ENCODE measurements around the gene MYO19.

The MYO19 gene

DNA sequence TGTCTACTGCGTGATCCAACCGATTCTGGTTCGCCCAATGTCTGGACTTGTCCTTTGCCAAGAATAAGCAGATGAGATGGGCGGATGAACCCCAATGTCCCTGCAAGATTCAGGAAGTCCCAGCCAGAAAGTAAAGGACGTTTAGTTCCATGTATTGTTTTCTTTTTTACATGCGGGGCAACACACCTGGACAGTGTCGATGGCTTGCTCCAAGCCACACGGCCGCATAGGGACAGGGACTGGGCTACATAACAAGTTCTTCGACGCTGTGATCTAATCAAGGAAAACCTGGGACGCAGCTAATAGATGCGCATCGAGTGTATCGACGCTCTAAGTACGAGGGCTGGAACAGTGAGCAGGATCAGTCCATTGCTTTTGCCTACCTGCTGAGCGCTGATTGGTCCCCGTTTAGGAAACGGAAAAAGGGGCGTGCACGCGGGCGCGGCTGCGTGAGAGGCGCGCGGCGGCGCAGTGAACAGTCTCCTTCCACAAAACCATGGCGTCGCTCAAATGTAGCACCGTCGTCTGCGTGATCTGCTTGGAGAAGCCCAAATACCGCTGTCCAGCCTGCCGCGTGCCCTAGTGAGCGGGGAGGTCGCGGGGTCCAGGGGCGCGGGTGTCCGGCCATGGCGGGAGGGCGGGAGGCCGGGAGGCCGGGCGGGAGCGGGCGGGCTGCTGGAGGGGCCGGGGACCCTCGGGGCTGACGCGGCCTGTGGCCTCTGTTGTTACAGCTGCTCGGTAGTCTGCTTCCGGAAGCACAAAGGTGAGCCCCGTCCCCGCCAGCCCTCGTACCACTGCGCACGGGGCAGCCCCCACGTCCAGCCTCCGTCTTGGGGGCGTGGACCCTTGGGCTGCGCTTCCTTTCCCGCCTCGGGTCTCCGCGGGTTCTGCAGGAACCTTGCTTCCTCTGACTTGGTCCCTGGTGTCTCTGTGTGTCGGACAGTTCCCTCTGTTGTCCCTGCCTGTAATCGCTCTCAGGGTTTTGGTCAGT, 48.2 kb downstream of the MYO19 start, which contains the start of gene ZNHIT3 (continued):
- TF ChIP-seq ZNF324 (tag by site-specific recombination; IDR thresholded peaks at IDR 0.05) (peak; percentile 83; the same call in 1 of the 2 replicates), CTCF (tag by site-specific recombination; IDR thresholded peaks at IDR 0.05) (no peak), ZNF513 (tag by site-specific recombination; IDR thresholded peaks at IDR 0.05) (no peak), ZNF473 (tag by site-specific recombination; IDR thresholded peaks at IDR 0.05) (no peak), IKZF3 (tag by site-specific recombination; IDR thresholded peaks at IDR 0.05) (peak; percentile 66), ZBTB44 (tag by site-specific recombination; IDR thresholded peaks at IDR 0.05) (no peak), ZNF221 (tag by site-specific recombination; IDR thresholded peaks at IDR 0.05; ENCODE audit: borderline replicate concordance) (no peak), ZNF423 (tag by site-specific recombination; IDR thresholded peaks at IDR 0.05) (no peak), ZNF2 (tag by site-specific recombination; IDR thresholded peaks at IDR 0.05) (peak; percentile 67), SP3 (tag by site-specific recombination; IDR thresholded peaks at IDR 0.05) (peak; percentile 87), ZNF510 (tag by site-specific recombination; IDR thresholded peaks at IDR 0.05; ENCODE audit: insufficient replicate concordance) (no peak), ZNF488 (tag by site-specific recombination; IDR thresholded peaks at IDR 0.05) (no peak), ZNF530 (tag by site-specific recombination; IDR thresholded peaks at IDR 0.05; ENCODE audit: low read depth) (no peak), HOXC10 (CRISPR knock-in tag; IDR thresholded peaks at IDR 0.05) (no peak), KLF10 (tag by site-specific recombination; IDR thresholded peaks at IDR 0.05) (peak; percentile 86), KLF7 (tag by site-specific recombination; IDR thresholded peaks at IDR 0.05; ENCODE audit: borderline replicate concordance) (no peak; the same call in 1 of the 2 replicates), ZNF366 (tag by site-specific recombination; conservative IDR thresholded peaks at IDR 0.05) (peak; percentile 71; the same call in 1 of the 2 replicates), ZNF560 (tag by site-specific recombination; IDR thresholded peaks at IDR 0.05; ENCODE audit: borderline replicate concordance) (no peak)
- TF ChIP-seq, protein P1, sequence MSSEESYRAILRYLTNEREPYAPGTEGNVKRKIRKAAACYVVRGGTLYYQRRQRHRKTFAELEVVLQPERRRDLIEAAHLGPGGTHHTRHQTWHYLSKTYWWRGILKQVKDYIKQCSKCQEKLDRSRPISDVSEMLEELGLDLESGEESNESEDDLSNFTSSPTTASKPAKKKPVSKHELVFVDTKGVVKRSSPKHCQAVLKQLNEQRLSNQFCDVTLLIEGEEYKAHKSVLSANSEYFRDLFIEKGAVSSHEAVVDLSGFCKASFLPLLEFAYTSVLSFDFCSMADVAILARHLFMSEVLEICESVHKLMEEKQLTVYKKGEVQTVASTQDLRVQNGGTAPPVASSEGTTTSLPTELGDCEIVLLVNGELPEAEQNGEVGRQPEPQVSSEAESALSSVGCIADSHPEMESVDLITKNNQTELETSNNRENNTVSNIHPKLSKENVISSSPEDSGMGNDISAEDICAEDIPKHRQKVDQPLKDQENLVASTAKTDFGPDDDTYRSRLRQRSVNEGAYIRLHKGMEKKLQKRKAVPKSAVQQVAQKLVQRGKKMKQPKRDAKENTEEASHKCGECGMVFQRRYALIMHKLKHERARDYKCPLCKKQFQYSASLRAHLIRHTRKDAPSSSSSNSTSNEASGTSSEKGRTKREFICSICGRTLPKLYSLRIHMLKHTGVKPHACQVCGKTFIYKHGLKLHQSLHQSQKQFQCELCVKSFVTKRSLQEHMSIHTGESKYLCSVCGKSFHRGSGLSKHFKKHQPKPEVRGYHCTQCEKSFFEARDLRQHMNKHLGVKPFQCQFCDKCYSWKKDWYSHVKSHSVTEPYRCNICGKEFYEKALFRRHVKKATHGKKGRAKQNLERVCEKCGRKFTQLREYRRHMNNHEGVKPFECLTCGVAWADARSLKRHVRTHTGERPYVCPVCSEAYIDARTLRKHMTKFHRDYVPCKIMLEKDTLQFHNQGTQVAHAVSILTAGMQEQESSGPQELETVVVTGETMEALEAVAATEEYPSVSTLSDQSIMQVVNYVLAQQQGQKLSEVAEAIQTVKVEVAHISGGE (tag by site-specific recombination; conservative IDR thresholded peaks at IDR 0.05; ENCODE audit: low read depth): 0 out of 2 replicates have a peak, but pooled peaks have one; percentile 30
- TF ChIP-seq, protein P2, sequence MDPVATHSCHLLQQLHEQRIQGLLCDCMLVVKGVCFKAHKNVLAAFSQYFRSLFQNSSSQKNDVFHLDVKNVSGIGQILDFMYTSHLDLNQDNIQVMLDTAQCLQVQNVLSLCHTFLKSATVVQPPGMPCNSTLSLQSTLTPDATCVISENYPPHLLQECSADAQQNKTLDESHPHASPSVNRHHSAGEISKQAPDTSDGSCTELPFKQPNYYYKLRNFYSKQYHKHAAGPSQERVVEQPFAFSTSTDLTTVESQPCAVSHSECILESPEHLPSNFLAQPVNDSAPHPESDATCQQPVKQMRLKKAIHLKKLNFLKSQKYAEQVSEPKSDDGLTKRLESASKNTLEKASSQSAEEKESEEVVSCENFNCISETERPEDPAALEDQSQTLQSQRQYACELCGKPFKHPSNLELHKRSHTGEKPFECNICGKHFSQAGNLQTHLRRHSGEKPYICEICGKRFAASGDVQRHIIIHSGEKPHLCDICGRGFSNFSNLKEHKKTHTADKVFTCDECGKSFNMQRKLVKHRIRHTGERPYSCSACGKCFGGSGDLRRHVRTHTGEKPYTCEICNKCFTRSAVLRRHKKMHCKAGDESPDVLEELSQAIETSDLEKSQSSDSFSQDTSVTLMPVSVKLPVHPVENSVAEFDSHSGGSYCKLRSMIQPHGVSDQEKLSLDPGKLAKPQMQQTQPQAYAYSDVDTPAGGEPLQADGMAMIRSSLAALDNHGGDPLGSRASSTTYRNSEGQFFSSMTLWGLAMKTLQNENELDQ (tag by site-specific recombination; IDR thresholded peaks at IDR 0.05; ENCODE audit: low read depth): no peak
- TF ChIP-seq, protein P3, sequence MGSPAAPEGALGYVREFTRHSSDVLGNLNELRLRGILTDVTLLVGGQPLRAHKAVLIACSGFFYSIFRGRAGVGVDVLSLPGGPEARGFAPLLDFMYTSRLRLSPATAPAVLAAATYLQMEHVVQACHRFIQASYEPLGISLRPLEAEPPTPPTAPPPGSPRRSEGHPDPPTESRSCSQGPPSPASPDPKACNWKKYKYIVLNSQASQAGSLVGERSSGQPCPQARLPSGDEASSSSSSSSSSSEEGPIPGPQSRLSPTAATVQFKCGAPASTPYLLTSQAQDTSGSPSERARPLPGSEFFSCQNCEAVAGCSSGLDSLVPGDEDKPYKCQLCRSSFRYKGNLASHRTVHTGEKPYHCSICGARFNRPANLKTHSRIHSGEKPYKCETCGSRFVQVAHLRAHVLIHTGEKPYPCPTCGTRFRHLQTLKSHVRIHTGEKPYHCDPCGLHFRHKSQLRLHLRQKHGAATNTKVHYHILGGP (tag by site-specific recombination; IDR thresholded peaks at IDR 0.05): no peak
- TF ChIP-seq, protein P4, sequence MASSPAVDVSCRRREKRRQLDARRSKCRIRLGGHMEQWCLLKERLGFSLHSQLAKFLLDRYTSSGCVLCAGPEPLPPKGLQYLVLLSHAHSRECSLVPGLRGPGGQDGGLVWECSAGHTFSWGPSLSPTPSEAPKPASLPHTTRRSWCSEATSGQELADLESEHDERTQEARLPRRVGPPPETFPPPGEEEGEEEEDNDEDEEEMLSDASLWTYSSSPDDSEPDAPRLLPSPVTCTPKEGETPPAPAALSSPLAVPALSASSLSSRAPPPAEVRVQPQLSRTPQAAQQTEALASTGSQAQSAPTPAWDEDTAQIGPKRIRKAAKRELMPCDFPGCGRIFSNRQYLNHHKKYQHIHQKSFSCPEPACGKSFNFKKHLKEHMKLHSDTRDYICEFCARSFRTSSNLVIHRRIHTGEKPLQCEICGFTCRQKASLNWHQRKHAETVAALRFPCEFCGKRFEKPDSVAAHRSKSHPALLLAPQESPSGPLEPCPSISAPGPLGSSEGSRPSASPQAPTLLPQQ (tag by site-specific recombination; IDR thresholded peaks at IDR 0.05): 0 out of 2 replicates have a peak, but pooled peaks have one; percentile 50

All from HEK293 (cell line).